GM13976 (cell line): ENCODE results near the gene PSEN2.

ENCODE experiments used
- DNase-seq: peaks from one replicate; pipeline ENCODE4 v3.0.0; 2012; ENCODE audit warnings: low spot score
- in situ Hi-C: fragments of 300-500 bp; cut with MboI; formaldehyde crosslinking; loops from one replicate; pipeline ENCODE4 v1.12.0; 2022; ENCODE audit warnings: low sequenced_read_pairs, mixed read lengths, inconsistent platforms; ENCODE audit not compliant: unreplicated experiment
- TF ChIP-seq, protein P1 (sequence below): IDR thresholded peaks from 2 replicates; pipeline ENCODE4 v1.5.1; 2012; ENCODE audit warnings: borderline replicate concordance, mild to moderate bottlenecking; ENCODE audit not compliant: insufficient read depth; ENCODE audit errors: extremely low read depth, missing control alignments, control extremely low read depth

PSEN2 gene

DNA sequence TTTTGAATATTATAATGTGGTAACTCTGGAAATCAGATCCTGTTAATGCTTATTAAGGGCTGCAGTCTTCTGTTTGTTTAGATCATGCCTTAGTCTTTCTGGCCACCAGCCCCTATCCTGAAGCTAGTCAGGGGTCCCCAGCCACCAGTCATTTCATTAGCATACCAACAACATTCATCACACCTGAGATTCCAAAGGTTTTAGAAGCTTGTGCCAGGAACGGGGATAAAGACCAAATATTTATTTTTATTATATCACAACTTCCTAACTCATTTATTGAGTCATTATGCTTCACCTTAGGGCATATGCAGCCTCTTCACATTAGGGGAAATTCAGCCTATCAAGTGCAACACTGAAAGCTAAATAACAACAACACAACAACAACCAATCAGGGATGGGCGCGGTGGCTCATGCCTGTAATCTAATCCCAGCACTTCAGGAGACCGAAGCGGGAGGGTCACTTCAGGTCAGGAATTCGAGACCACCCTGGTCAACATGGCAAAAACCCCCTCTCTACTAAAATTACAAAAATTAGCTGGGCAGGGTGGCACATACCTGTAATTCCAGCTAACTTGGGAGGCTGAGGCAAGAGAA lies 2.9 kb upstream of the PSEN2 start:
- in situ Hi-C loops, result no loop called here
- TF ChIP-seq, protein P1, sequence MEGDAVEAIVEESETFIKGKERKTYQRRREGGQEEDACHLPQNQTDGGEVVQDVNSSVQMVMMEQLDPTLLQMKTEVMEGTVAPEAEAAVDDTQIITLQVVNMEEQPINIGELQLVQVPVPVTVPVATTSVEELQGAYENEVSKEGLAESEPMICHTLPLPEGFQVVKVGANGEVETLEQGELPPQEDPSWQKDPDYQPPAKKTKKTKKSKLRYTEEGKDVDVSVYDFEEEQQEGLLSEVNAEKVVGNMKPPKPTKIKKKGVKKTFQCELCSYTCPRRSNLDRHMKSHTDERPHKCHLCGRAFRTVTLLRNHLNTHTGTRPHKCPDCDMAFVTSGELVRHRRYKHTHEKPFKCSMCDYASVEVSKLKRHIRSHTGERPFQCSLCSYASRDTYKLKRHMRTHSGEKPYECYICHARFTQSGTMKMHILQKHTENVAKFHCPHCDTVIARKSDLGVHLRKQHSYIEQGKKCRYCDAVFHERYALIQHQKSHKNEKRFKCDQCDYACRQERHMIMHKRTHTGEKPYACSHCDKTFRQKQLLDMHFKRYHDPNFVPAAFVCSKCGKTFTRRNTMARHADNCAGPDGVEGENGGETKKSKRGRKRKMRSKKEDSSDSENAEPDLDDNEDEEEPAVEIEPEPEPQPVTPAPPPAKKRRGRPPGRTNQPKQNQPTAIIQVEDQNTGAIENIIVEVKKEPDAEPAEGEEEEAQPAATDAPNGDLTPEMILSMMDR, result no peak
- no peak for DNase-seq

DNA sequence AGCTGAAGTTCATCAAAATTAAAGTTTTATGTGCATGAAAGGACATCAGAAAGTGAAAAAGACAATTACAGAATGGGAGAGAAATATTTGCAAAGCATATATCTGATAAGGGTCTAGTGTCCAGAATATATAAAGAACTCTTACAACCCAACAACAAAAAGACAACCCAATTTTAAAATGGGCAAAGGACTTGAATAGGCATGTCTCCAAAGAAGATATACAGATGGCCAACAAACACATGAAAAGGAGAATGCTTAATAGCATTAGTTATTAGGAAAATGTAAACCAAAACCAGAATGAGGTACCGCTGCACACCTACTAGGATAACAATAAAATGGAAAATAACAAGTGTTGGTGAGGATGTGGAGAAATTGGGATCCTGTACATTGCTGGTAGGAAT lies 1.7 kb upstream of the PSEN2 start:
- no peak for DNase-seq
- in situ Hi-C loops, result no loop called here
- TF ChIP-seq, protein P1, result no peak

DNA sequence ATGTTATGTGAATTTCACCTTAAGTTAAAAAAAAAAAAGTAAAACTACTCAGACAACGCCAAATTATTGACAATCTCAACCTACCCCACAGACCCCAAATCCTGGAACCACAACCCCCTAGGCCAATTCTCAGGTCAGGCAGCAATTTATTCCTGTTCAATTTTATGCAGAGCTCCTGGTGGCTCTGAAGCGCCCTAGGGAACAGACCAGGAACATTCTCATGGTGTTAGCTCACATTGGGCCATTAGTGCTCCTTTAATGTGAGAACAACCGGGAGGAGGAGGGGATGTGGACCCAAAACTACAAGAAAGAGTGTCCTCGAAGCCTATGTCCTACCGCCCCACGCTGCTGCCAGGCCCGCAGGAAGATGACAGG lies 403 bp upstream of the PSEN2 start:
- TF ChIP-seq, protein P1, result no peak
- no peak for DNase-seq
- in situ Hi-C loops, result no loop called here

DNA sequence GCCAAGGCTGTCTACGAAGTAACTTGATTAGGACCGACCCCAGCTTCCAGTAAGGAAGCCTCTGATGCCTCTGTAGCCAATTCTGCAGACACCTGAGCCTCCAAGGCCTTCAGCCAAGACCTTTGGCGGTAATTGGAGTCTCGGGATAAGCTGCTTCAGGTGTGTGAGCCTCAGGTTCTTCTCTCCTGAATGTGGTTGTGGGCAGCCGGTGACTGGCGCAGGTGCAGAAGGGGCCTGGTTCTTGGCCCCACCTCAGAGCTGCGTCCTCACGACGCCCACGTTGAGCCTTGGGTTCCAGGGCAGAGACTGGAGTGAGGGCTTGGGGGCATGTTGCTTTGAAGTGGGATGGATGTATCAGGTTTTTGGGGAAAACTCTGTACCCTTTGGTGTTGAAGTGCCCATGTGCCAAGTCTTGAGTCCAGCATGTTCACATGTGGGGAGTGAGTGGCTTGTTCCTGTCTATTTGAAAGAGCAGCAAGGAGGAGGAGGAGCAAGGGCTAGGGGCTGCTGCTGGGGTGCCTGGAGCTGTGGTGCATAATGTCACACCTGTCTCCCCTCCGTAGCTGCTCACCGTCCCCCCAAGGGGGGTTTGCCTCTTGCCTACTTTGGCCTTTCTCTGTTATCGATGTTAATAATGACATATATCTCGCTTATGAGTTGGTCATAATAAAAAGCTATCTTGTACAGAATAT lies 1.4 kb downstream of the PSEN2 start:
- in situ Hi-C loops, result no loop called here
- TF ChIP-seq, protein P1, result no peak
- DNase-seq, result peak; percentile 31

DNA sequence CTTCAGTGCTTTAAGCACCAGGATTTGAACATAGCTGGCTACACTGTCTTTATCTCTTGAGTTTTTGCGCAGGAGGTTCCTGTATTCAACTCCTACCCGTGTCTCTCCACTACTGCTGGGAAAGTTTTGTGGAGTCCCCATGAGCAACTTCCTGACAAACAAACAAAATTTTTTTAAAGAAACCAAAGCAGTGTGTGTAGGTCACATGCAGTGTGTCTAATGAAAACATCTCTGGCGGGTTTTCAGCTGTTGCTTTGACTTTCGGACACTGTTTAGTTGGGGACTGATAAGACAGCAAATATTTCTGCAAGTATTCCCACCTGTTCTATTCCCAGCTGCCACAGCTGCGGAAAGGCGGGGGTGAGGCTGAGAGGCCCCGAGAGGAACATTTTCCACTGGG lies 2.0 kb downstream of the PSEN2 start:
- in situ Hi-C loops, result no loop called here
- TF ChIP-seq, protein P1, result no peak
- DNase-seq, result no peak

- no peak for DNase-seq
- in situ Hi-C loops, result no loop called here
- TF ChIP-seq, protein P1, result no peak
These were observed 3.6 kb downstream of the PSEN2 start for GRCh38 chr1:226873771-226874578.
